ENCODE data around the gene RABGAP1.

RABGAP1 gene

DNA sequence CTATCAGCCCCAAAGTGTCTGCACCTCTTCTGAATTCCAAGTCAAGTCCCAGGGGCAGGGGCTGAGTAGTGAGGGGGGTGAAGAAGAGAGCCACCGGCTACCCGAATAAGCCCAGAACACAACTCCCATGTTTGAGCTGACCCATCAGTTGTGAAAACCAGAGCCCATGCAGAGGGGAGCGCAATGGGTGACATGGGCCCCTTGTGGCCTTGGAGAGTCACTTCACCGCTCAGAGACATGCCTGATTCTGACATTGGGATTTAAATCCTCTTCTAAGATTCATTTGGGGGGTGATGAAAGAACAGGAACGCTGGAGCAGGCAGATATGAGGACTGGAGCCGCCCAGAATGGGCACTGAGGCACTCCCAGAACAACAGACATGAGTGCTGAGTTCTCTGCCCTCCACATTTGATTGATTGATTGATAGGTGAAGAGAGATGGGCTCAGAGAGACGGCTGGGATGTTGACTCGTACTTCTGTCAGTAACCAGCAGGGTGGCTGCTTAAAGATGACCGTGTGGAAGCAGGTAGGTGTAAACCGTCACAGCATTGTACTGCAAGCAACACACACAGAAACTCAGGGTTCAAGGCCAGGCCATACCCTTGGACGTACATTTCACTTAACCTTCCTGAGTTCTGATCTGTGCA is 166.9 kb downstream of the RABGAP1 start:
- H3K4me3 ChIP-seq (ENCODE audit: low read depth in 1 of 2, low read length in 2 of 2), result no peak overlapping the region
- H3K36me3 ChIP-seq (ENCODE audit: insufficient read depth, low read length), result peaks cover 45% of the 10 kb centered on the region
- no peak overlapping the region for H3K9ac ChIP-seq (ENCODE audit: low read length)

DNA sequence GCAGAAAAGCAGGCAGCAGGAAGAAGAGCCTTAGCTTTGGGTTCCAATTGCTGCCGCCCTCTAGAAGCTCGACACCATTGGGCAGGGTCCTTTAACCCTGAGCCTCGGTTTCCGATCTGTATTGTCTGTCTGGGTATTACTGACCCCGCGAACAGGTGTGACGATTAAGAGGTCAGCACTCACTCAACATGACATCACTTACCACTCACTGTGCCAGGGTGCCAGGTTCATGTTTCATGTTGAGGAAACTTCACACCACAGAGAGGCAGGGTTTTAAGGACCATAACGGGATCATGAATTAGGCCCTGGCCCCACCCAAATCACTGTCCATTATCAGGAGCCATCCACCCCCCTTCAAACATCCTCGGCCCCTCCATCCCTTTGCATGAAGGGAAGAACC is 168.2 kb downstream of the RABGAP1 start:
- no peak overlapping the region for H3K4me3 ChIP-seq (ENCODE audit: low read depth in 1 of 2, low read length in 2 of 2)
- no peak overlapping the region for H3K27ac ChIP-seq (ENCODE audit: low read depth, low read length)
- H3K9ac ChIP-seq (ENCODE audit: low read length), result no peak overlapping the region
- H3K36me3 ChIP-seq (ENCODE audit: insufficient read depth, low read length), result peaks cover 39% of the 10 kb centered on the region
- no peaks in the 10 kb centered on the region for H3K9me3 ChIP-seq (ENCODE audit: low read length)
- no peaks in the 10 kb centered on the region for H3K4me1 ChIP-seq (ENCODE audit: insufficient read depth, low read length)
- no peaks in the 10 kb centered on the region for H3K27me3 ChIP-seq (ENCODE audit: control insufficient read depth in 1 of 2, insufficient read depth in 2 of 2, low read length in 2 of 2)

More for the DNA sequence above, 166.9 kb downstream of the RABGAP1 start:
- Histone ChIP-seq H3K9me3 (ENCODE audit: low read length) (no peaks in the 10 kb centered on the region), H3K27me3 (ENCODE audit: control insufficient read depth in 1 of 2, insufficient read depth in 2 of 2, low read length in 2 of 2) (no peaks in the 10 kb centered on the region), H3K27ac (ENCODE audit: low read depth, low read length) (no peak overlapping the region), H3K4me1 (ENCODE audit: insufficient read depth, low read length) (no peaks in the 10 kb centered on the region)

DNA sequence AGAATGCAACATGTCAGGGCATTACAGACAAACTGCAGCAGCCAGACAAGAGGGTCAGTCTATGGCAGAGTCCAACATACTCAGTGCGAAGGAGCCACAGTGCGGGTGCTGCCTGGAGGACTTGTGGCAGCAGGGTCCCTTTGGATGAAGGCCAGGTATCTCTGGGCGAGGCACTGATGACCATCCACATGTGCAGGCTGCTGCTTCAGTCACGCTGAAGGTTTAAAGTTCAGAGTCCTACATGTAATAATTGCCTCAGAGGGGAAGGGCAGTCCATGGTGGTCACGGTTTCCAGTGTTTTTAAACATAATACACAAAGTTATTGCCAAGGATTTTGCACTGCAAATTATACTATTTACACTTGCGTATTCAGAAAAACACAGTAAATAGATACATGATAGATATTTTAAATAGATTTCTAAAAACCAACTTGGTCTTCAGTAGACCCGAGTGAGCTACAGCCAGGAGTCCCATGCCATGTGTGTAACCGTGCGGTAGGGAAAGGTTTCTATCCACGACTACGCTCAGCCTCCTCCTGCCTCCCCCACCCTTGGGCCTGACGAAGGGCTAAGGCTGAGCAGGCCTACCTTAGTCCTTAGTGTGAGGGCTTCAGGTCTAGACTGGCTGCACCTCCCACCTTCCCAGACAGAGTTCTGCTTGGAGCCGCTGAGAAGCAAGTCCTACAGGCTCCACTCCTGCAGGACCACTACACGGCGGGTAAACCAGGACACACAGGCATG is 168.9 kb downstream of the RABGAP1 start:
- no peaks in the 10 kb centered on the region for H3K4me1 ChIP-seq (ENCODE audit: insufficient read depth, low read length)
- peaks cover 36% of the 10 kb centered on the region for H3K36me3 ChIP-seq (ENCODE audit: insufficient read depth, low read length)
- no peaks in the 10 kb centered on the region for H3K9me3 ChIP-seq (ENCODE audit: low read length)
- H3K9ac ChIP-seq (ENCODE audit: low read length), result no peak overlapping the region
- H3K4me3 ChIP-seq (ENCODE audit: low read depth in 1 of 2, low read length in 2 of 2), result no peak overlapping the region
- H3K27me3 ChIP-seq (ENCODE audit: control insufficient read depth in 1 of 2, insufficient read depth in 2 of 2, low read length in 2 of 2), result no peaks in the 10 kb centered on the region
- H3K27ac ChIP-seq (ENCODE audit: low read depth, low read length), result no peak overlapping the region

DNA sequence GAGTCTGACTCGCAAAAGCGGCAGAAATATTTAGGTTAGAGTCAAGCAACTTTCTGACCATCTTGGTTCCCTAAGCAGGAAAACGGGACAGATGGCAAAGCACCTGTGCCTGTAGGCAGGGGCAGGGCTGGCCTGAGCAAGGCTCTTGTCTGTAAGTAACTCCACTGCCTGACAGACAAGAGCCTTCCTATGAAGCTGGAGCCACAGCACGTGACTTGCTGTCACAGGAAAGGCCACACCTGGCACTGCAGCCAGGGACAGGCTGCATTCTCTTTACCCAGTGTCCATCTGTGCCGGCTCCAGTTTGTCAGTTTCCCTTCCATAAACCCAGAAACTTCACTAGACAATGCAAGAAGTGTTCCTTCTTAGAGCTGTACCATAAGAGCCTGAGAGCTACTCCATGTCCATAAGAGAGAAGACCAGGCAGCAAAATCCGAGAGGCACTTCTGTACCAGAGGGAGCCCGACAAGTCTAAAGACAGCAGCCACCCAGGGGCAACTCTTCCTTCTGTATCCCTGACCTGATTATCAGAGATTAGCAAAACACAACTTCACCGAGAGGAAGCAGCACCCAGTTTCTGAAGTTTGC is 170.7 kb downstream of the RABGAP1 start:
- Histone ChIP-seq H3K9me3 (ENCODE audit: low read length) (no peaks in the 10 kb centered on the region), H3K36me3 (ENCODE audit: insufficient read depth, low read length) (peaks cover 32% of the 10 kb centered on the region)

DNA sequence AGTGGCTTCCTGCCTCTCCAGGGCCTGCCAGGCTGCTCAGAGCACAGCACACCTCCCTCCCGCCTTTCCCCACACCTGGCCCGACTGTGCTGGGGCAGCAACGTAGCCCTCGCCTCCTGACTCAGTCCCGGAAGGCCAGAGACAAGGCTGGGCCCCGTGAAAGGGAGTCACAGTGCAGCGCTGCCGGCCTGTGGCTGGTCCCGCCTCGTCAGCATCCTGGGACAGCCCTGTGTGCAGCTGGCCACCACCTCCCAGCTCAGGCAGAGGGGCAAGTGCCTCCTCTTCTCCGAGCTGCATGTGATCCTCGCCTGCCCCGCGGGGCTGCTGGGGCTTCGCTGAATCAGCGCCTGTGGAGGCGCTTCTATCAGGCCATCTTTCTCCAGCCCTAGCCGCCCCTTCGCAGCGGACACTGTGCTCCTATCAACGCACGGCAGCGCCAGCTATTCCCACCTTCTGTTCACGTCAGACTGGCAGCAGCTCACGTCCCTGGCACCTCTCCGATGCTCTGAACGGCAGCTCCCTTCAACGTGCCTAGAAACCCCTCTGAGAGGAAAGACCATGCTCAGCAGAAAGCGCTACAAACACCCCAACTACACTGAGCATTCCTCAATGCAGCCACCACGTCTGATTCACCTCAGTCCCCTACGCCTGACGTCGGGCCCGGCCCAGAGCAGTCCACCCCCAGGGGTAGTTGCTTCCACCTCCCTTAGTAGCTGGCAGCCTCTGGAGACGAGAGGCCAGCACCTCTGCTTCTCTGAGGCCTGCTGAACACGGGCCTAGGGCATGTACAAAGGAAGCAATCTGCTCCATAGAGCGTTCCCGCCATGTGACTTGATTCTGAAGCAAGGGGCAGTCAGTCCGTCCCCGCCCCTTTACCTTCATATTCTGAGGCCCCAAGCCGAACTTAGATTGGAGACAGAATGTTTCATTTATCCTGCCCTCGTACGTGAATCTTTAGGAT is 171.5 kb downstream of the RABGAP1 start:
- H3K27ac ChIP-seq (ENCODE audit: low read depth, low read length), result no peak overlapping the region

More for the DNA sequence above, 170.7 kb downstream of the RABGAP1 start:
- no peaks in the 10 kb centered on the region for H3K4me1 ChIP-seq (ENCODE audit: insufficient read depth, low read length)
- no peak overlapping the region for H3K27ac ChIP-seq (ENCODE audit: low read depth, low read length)
- H3K9ac ChIP-seq (ENCODE audit: low read length), result no peak overlapping the region
- H3K27me3 ChIP-seq (ENCODE audit: control insufficient read depth in 1 of 2, insufficient read depth in 2 of 2, low read length in 2 of 2), result no peaks in the 10 kb centered on the region
- no peak overlapping the region for H3K4me3 ChIP-seq (ENCODE audit: low read depth in 1 of 2, low read length in 2 of 2)

DNA sequence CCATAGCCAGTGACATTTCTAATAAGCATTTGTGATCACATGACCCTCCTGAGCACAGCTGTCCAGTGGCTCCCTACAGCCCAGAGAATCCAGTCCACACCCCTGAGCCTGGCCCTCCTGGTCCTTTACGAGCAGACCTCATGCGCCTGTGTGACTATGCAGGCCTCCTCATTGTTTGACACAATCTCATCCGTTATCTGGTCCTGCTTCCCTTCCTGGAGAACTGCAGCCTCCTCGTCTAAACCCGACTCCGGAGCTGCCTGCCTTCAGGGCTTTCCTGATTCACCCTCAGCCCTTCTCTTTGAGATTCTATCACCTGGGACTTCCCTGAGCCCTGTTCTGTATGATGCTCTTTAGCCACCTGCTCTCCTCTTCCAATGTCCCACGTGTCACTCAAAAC is 172.4 kb downstream of the RABGAP1 start:
- no peaks in the 10 kb centered on the region for H3K9me3 ChIP-seq (ENCODE audit: low read length)
- no peak overlapping the region for H3K9ac ChIP-seq (ENCODE audit: low read length)
- peaks cover 16% of the 10 kb centered on the region for H3K36me3 ChIP-seq (ENCODE audit: insufficient read depth, low read length)
- H3K4me3 ChIP-seq (ENCODE audit: low read depth in 1 of 2, low read length in 2 of 2), result no peak overlapping the region
- no peaks in the 10 kb centered on the region for H3K27me3 ChIP-seq (ENCODE audit: control insufficient read depth in 1 of 2, insufficient read depth in 2 of 2, low read length in 2 of 2)
- H3K27ac ChIP-seq (ENCODE audit: low read depth, low read length), result no peak overlapping the region
- H3K4me1 ChIP-seq (ENCODE audit: insufficient read depth, low read length), result peaks cover 9% of the 10 kb centered on the region

More for the DNA sequence above, 171.5 kb downstream of the RABGAP1 start:
- Histone ChIP-seq H3K4me1 (ENCODE audit: insufficient read depth, low read length) (peaks cover under 1% of the 10 kb centered on the region), H3K27me3 (ENCODE audit: control insufficient read depth in 1 of 2, insufficient read depth in 2 of 2, low read length in 2 of 2) (no peaks in the 10 kb centered on the region), H3K36me3 (ENCODE audit: insufficient read depth, low read length) (peaks cover 25% of the 10 kb centered on the region), H3K9ac (ENCODE audit: low read length) (no peak overlapping the region), H3K4me3 (ENCODE audit: low read depth in 1 of 2, low read length in 2 of 2) (no peak overlapping the region), H3K9me3 (ENCODE audit: low read length) (no peaks in the 10 kb centered on the region)

DNA sequence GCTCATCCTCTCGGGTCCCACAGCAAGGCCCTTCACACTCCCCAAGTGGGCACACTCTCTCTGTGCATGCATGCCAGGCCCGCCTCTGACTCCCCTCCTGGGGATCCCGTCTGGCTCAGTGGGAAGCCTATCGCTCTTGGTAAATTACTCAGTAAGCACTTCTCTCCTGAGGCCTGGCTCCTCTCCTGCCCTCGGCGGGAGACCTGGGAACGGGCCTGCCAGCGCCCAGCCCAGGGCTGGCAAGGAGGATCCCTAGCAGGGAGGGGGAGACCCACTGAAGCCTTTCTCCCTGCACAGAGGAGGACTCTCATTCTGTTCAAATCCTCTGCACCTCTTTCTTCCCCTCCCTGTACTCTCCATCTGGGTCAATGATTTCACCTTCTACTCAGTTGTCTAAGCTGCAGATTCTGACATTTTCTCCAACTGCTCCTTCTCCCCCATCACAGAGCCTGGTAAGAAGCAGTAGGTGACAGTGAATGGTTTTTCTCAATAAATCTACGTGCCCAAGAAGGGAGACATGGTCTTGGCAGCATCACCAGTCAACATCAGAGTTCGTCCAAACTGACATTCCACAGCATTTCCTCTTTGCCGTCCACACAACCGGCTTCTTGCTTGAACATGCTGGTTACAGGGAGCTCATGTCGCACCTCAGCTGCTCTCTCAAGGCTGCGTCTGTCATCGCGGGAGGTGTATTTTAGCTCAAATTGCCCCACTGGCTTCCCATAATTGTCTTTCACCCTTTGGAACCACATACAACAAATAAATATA is 174.5 kb downstream of the RABGAP1 start:
- H3K36me3 ChIP-seq (ENCODE audit: insufficient read depth, low read length), result no peaks in the 10 kb centered on the region
- H3K9me3 ChIP-seq (ENCODE audit: low read length), result no peaks in the 10 kb centered on the region
- H3K9ac ChIP-seq (ENCODE audit: low read length), result no peak overlapping the region
- no peak overlapping the region for H3K27ac ChIP-seq (ENCODE audit: low read depth, low read length)
- no peaks in the 10 kb centered on the region for H3K27me3 ChIP-seq (ENCODE audit: control insufficient read depth in 1 of 2, insufficient read depth in 2 of 2, low read length in 2 of 2)
- no peak overlapping the region for H3K4me3 ChIP-seq (ENCODE audit: low read depth in 1 of 2, low read length in 2 of 2)
- H3K4me1 ChIP-seq (ENCODE audit: insufficient read depth, low read length), result peaks cover 21% of the 10 kb centered on the region

DNA sequence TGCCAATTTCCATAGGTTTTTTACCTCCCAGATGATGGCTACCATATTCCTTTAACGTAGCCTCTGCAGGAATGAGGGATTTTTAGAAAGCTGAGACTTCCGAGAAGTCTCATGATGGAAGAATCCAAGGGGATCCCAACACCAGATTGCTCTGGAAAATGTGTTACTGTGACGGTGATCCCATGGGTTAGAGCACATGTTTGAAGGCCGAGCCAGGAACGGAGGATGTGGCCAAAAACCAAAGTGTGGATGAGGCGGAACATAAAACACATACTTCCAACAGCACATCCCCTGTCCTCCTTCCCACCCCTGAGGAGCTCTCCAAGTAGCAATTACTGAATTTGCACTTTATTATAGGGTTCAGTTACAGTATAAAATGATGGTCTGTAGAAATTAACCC is 175.2 kb downstream of the RABGAP1 start:
- H3K36me3 ChIP-seq (ENCODE audit: insufficient read depth, low read length), result no peaks in the 10 kb centered on the region
- no peak overlapping the region for H3K9ac ChIP-seq (ENCODE audit: low read length)
- peaks cover 22% of the 10 kb centered on the region for H3K4me1 ChIP-seq (ENCODE audit: insufficient read depth, low read length)
- H3K27ac ChIP-seq (ENCODE audit: low read depth, low read length), result no peak overlapping the region
- no peak overlapping the region for H3K4me3 ChIP-seq (ENCODE audit: low read depth in 1 of 2, low read length in 2 of 2)
- H3K9me3 ChIP-seq (ENCODE audit: low read length), result no peaks in the 10 kb centered on the region
- H3K27me3 ChIP-seq (ENCODE audit: control insufficient read depth in 1 of 2, insufficient read depth in 2 of 2, low read length in 2 of 2), result no peaks in the 10 kb centered on the region

DNA sequence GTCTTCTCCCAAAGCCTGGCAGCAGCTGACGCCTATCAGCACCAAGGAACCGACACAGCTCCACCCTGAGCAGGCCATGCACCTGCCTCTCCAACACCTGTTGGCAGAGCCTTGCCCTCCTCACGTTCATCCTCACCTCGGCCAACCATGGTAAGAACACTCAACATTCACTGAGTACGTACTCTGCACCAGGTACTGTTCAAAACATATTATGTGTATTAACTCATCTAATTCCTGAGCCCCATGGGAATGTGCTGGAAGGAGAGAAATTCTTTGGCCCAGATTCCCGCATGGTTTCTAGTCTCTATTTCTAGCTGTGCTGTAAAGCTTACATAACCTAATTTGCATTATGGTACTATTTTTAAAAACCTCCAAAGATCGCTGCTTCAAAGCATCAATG is 178.7 kb downstream of the RABGAP1 start:
- Histone ChIP-seq H3K9me3 (ENCODE audit: low read length) (no peaks in the 10 kb centered on the region), H3K27me3 (ENCODE audit: control insufficient read depth in 1 of 2, insufficient read depth in 2 of 2, low read length in 2 of 2) (no peaks in the 10 kb centered on the region), H3K36me3 (ENCODE audit: insufficient read depth, low read length) (no peaks in the 10 kb centered on the region), H3K4me3 (ENCODE audit: low read depth in 1 of 2, low read length in 2 of 2) (no peak overlapping the region), H3K9ac (ENCODE audit: low read length) (no peak overlapping the region), H3K4me1 (ENCODE audit: insufficient read depth, low read length) (peaks cover 26% of the 10 kb centered on the region), H3K27ac (ENCODE audit: low read depth, low read length) (no peak overlapping the region)

DNA sequence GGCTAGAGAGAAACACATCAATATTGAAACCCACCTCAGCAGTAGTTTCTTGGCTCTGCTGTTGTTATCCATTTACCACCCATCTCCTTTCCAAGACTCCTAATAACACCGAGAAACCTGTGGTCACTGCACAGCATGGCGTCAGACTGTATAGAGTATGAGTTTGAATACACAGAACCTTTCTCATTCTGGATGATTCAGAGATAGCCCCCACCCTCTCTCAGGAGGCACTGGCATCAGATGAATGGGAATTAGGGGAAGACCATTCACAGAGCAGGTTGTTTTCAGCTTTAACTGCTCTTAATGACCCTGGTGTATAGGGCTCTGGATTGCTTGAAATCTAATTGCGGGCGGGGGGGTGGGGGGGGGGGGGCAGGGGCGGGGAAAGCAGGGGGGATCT is 179.3 kb downstream of the RABGAP1 start:
- no peaks in the 10 kb centered on the region for H3K27me3 ChIP-seq (ENCODE audit: control insufficient read depth in 1 of 2, insufficient read depth in 2 of 2, low read length in 2 of 2)
- H3K4me1 ChIP-seq (ENCODE audit: insufficient read depth, low read length), result peaks cover 26% of the 10 kb centered on the region
- no peak overlapping the region for H3K27ac ChIP-seq (ENCODE audit: low read depth, low read length)
- no peak overlapping the region for H3K9ac ChIP-seq (ENCODE audit: low read length)
- H3K36me3 ChIP-seq (ENCODE audit: insufficient read depth, low read length), result no peaks in the 10 kb centered on the region
- H3K4me3 ChIP-seq (ENCODE audit: low read depth in 1 of 2, low read length in 2 of 2), result no peak overlapping the region
- H3K9me3 ChIP-seq (ENCODE audit: low read length), result no peaks in the 10 kb centered on the region

Data from muscle layer of colon (tissue), 2 donors.